HCEC 1CT (cell line): ENCODE results near the gene KCP.

Experiments used
- DNase-seq: peaks from one replicate; pipeline ENCODE4 v3.0.0-alpha.2; 2017

Gene KCP

GRCh38 chr7:128872394-128872824, 38.1 kb downstream of the KCP start:
- DNase-seq: no peak

- no peak for DNase-seq
Measured at GRCh38 chr7:128871050-128871449, 39.5 kb downstream of the KCP start.

- DNase-seq: no peak
Measured at GRCh38 chr7:128869944-128870285, 40.6 kb downstream of the KCP start.

- peak; percentile 24 for DNase-seq
Measured at GRCh38 chr7:128869138-128869943, 41.2 kb downstream of the KCP start.

GRCh38 chr7:128868624-128869137, 41.8 kb downstream of the KCP start:
- DNase-seq: no peak

GRCh38 chr7:128867842-128868623, 42.5 kb downstream of the KCP start:
- DNase-seq: no peak

- DNase-seq: no peak
Measured at GRCh38 chr7:128867241-128867640, 43.3 kb downstream of the KCP start.

GRCh38 chr7:128865996-128866877, 44.3 kb downstream of the KCP start:
- DNase-seq: no peak

GRCh38 chr7:128865303-128865702, 45.2 kb downstream of the KCP start:
- DNase-seq: no peak

- DNase-seq: peak; percentile 64
Measured at GRCh38 chr7:128863433-128863989, 47.0 kb downstream of the KCP start.

- peak; percentile 96 for DNase-seq
Measured at GRCh38 chr7:128862571-128863432, 47.7 kb downstream of the KCP start, which contains the start of gene ATP6V1F. ATP6V1F (plus strand) TSS chr7:128862856; CDS start chr7:128862905, 49 bp downstream.

- no peak for DNase-seq
Measured at GRCh38 chr7:128861957-128862570, 48.4 kb downstream of the KCP start.

GRCh38 chr7:128860158-128861073, 50.1 kb downstream of the KCP start:
- no peak for DNase-seq

GRCh38 chr7:128859232-128860157, 51.0 kb downstream of the KCP start:
- no peak for DNase-seq

GRCh38 chr7:128858380-128859231, 51.9 kb downstream of the KCP start:
- DNase-seq: no peak

- no peak for DNase-seq
Measured at GRCh38 chr7:128856001-128856718, 54.3 kb downstream of the KCP start.

GRCh38 chr7:128855559-128855958, 55.0 kb downstream of the KCP start:
- no peak for DNase-seq
